ENCODE measurements around the gene NACC2.
A peak's percentile ranks its signal among the peaks of the same experiment; 100 is the strongest.

The NACC2 gene

GRCh38 chr9:136129176-136129575, 34.1 kb upstream of the NACC2 start:
- DNase-seq (ENCODE audit: low read depth): no peak

- no peak for DNase-seq (ENCODE audit: low read depth)
Observed at GRCh38 chr9:136128436-136128835, 33.3 kb upstream of the NACC2 start.

- no peak for DNase-seq (ENCODE audit: low read depth)
Observed at GRCh38 chr9:136127313-136127712, 32.2 kb upstream of the NACC2 start.

GRCh38 chr9:136124976-136125692, 30.0 kb upstream of the NACC2 start:
- no peak for DNase-seq (ENCODE audit: low read depth)

GRCh38 chr9:136122425-136123383, 27.6 kb upstream of the NACC2 start:
- peak; percentile 68 for DNase-seq (ENCODE audit: low read depth)

GRCh38 chr9:136121801-136122200, 26.7 kb upstream of the NACC2 start:
- no peak for DNase-seq (ENCODE audit: low read depth)

GRCh38 chr9:136120438-136120844, 25.4 kb upstream of the NACC2 start:
- no peak for DNase-seq (ENCODE audit: low read depth)

- no peak for DNase-seq (ENCODE audit: low read depth)
Observed at GRCh38 chr9:136119883-136120393, 24.8 kb upstream of the NACC2 start.

GRCh38 chr9:136119061-136119882, 24.2 kb upstream of the NACC2 start:
- no peak for DNase-seq (ENCODE audit: low read depth)

- peak; percentile 94 for DNase-seq (ENCODE audit: low read depth)
Observed at GRCh38 chr9:136118320-136119060, 23.4 kb upstream of the NACC2 start, which contains the start of gene TMEM250. TSS of gene TMEM250 (minus strand) at chr9:136118875. CDS start at chr9:136116900, 1,975 bp downstream.

GRCh38 chr9:136117916-136118319, 22.8 kb upstream of the NACC2 start:
- no peak for DNase-seq (ENCODE audit: low read depth)

- no peak for DNase-seq (ENCODE audit: low read depth)
Observed at GRCh38 chr9:136117291-136117915, 22.3 kb upstream of the NACC2 start.

GRCh38 chr9:136116360-136117098, 21.4 kb upstream of the NACC2 start:
- DNase-seq (ENCODE audit: low read depth): no peak

- no peak for DNase-seq (ENCODE audit: low read depth)
Observed at GRCh38 chr9:136115641-136116359, 20.7 kb upstream of the NACC2 start.

- no peak for DNase-seq (ENCODE audit: low read depth)
Observed at GRCh38 chr9:136115206-136115605, 20.1 kb upstream of the NACC2 start.

- no peak for DNase-seq (ENCODE audit: low read depth)
Observed at GRCh38 chr9:136114610-136115009, 19.5 kb upstream of the NACC2 start.

- DNase-seq (ENCODE audit: low read depth): no peak
Observed at GRCh38 chr9:136112541-136112940, 17.5 kb upstream of the NACC2 start.

GRCh38 chr9:136111910-136112309, 16.8 kb upstream of the NACC2 start:
- DNase-seq (ENCODE audit: low read depth): no peak

- DNase-seq (ENCODE audit: low read depth): no peak
Observed at GRCh38 chr9:136111190-136111589, 16.1 kb upstream of the NACC2 start.
